Panc1 (cell line): ENCODE results near the gene FEZF2. TPM values are rescaled to one million over a fixed set of nuclear protein-coding genes. Genes with fewer than 3 reads are reported as not detected.

Source experiments
- ATAC-seq: fragments of 200-7000 bp; cut with Tn5 transposase; 2 replicates; pipeline ENCODE4 v1.9.1; 2020; ENCODE audit warnings: mild to moderate bottlenecking, moderate library complexity
- BruUV-seq: library from RNA; stranded (reverse); fragments of 400-500 nt; replicated peaks from 2 replicates; lab custom pipeline; 2021; lab: Mats Ljungman, UMichigan
- CTCF ChIA-PET: fragments of 300-600 bp; sonication (Branson Sonifier 250); formaldehyde crosslinking; loops from one replicate; lab custom pipeline; 2022; ENCODE audit warnings: antibody characterized with exemption; lab: Charles Lee
- POLR2A ChIA-PET: fragments of 300-600 bp; sonication (Branson Sonifier 250); formaldehyde crosslinking; loops from one replicate; lab custom pipeline; 2022; ENCODE audit warnings: antibody characterized with exemption; lab: Charles Lee
- DNase-seq: peaks from one replicate; pipeline ENCODE4 v3.0.0-alpha.2; 2010; ENCODE audit warnings: low read depth, low spot score
- H3K27ac ChIP-seq: 2 replicates; pipeline ENCODE4 v1.5.1; 2011; ENCODE audit warnings: mild to moderate bottlenecking, low read length, inconsistent platforms
- H3K27me3 ChIP-seq: fragments of 200-500 bp; sonication (Bioruptor generic); 2 replicates; pipeline ENCODE4 v1.6.0; 2014; ENCODE audit warnings: low read length, inconsistent platforms; ENCODE audit not compliant: control insufficient read depth, insufficient read depth
- H3K36me3 ChIP-seq: fragments of 200-500 bp; sonication (Bioruptor generic); 2 replicates; pipeline ENCODE4 v1.5.1; 2014; ENCODE audit warnings: inconsistent platforms, mild to moderate bottlenecking, low read length, moderate library complexity; ENCODE audit not compliant: control insufficient read depth, insufficient read depth
- H3K4me1 ChIP-seq: 2 replicates; pipeline ENCODE4 v1.5.1; 2011; ENCODE audit warnings: inconsistent platforms, mild to moderate bottlenecking, low read length, moderate library complexity; ENCODE audit not compliant: control insufficient read depth, insufficient read depth
- H3K4me3 ChIP-seq, 2 experiments: 2 replicates each; pipeline ENCODE4 v1.5.1; 2011 to 2012; ENCODE audit warnings: low read depth in 2 of 2, low read length in 2 of 2, mild to moderate bottlenecking in 2 of 2, inconsistent platforms in 1 of 2, moderate library complexity in 1 of 2
- H3K9me3 ChIP-seq: fragments of 200-500 bp; sonication (Bioruptor generic); 2 replicates; pipeline ENCODE4 v1.5.1; 2014; ENCODE audit warnings: low read depth, mild to moderate bottlenecking, inconsistent platforms, low read length, moderate library complexity; ENCODE audit not compliant: control insufficient read depth, insufficient read depth
- POLR2AphosphoS5 ChIP-seq: IDR thresholded peaks from 2 replicates; pipeline ENCODE4 v1.6.1; 2012; ENCODE audit warnings: mild to moderate bottlenecking, low read depth, low read length, moderate library complexity
- SIN3A ChIP-seq: IDR thresholded peaks from 2 replicates; pipeline ENCODE4 v1.6.1; 2012; ENCODE audit warnings: low read depth, mild to moderate bottlenecking, low read length, moderate library complexity, borderline replicate concordance; ENCODE audit not compliant: insufficient read depth
- TCF7L2 ChIP-seq: IDR thresholded peaks from 2 replicates; pipeline ENCODE4 v1.6.1; 2011; ENCODE audit warnings: mild to moderate bottlenecking, low read depth, low read length, inconsistent platforms
- in situ Hi-C: cut with HindIII; loops from 2 replicates; pipeline ENCODE4 v1.10.0; 2016; ENCODE audit warnings: low sequenced_read_pairs, low pct_unique_long_range_greater_than_20kb
- intact Hi-C: fragments of 100-400 bp; cut with micrococcal nuclease; formaldehyde crosslinking; loops from one replicate; pipeline ENCODE4 v1.10.0; 2022; ENCODE audit not compliant: unreplicated experiment
- total RNA-seq: library from RNA; stranded (reverse); gene quantifications from one replicate; pipeline ENCODE4 v1.2.1, GENCODE V29; 2021; ENCODE audit not compliant: unreplicated experiment
- TF ChIP-seq, protein P1 (sequence below), 2 experiments: IDR thresholded peaks; 2 replicates each; pipeline ENCODE4 v1.6.1; 2011 to 2012; ENCODE audit warnings: low read depth in 2 of 2, control low read depth in 1 of 2, low read length in 1 of 2, mild to moderate bottlenecking in 1 of 2, moderate library complexity in 1 of 2; ENCODE audit not compliant: insufficient read depth in 1 of 2
- TF ChIP-seq, protein P2 (sequence below): fragments of 450-650 bp; IDR thresholded peaks from 2 replicates; pipeline ENCODE4 v1.5.1; 2017; ENCODE audit warnings: mild to moderate bottlenecking

FEZF2 gene
- total RNA-seq, 1 experiment from 2014 or later: not detected

DNA sequence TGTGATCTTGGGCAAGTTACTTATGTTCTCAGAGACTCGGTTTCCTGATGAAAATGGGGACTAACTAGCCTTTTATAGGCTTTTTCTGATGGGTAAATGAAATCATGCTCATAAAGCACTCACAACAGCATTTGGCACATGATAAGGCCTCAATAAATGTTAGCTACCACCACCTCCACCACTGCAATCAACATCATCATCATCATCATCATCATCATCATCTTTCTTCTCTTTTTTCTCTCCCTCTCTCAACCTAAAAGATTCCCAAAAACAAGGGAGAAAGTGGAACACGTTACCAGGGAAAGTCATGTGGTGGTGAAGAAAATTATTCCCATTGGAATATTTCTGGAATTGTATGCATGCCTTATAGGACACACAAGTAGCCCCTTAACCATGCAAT lies 33.6 kb upstream of the FEZF2 start:
- ChIA-PET CTCF (no interaction called here), POLR2A (no interaction called here)
- no TSS peak for BruUV-seq
- DNase-seq (no peak), ATAC-seq (no peak)
- Histone ChIP-seq H3K27ac (no peak overlapping the region), H3K4me3 (no peak overlapping the region), H3K27me3 (no peaks in the 10 kb centered on the region; the same call in none of the 2 replicates), H3K9me3 (no peaks in the 10 kb centered on the region), H3K36me3 (no peaks in the 10 kb centered on the region), H3K4me1 (no peaks in the 10 kb centered on the region)
- TF ChIP-seq POLR2AphosphoS5 (no peak), TCF7L2 (no peak), SIN3A (no peak)
- TF ChIP-seq, protein P1, sequence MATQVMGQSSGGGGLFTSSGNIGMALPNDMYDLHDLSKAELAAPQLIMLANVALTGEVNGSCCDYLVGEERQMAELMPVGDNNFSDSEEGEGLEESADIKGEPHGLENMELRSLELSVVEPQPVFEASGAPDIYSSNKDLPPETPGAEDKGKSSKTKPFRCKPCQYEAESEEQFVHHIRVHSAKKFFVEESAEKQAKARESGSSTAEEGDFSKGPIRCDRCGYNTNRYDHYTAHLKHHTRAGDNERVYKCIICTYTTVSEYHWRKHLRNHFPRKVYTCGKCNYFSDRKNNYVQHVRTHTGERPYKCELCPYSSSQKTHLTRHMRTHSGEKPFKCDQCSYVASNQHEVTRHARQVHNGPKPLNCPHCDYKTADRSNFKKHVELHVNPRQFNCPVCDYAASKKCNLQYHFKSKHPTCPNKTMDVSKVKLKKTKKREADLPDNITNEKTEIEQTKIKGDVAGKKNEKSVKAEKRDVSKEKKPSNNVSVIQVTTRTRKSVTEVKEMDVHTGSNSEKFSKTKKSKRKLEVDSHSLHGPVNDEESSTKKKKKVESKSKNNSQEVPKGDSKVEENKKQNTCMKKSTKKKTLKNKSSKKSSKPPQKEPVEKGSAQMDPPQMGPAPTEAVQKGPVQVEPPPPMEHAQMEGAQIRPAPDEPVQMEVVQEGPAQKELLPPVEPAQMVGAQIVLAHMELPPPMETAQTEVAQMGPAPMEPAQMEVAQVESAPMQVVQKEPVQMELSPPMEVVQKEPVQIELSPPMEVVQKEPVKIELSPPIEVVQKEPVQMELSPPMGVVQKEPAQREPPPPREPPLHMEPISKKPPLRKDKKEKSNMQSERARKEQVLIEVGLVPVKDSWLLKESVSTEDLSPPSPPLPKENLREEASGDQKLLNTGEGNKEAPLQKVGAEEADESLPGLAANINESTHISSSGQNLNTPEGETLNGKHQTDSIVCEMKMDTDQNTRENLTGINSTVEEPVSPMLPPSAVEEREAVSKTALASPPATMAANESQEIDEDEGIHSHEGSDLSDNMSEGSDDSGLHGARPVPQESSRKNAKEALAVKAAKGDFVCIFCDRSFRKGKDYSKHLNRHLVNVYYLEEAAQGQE (IDR thresholded peaks at IDR 0.05; ENCODE audit: insufficient read depth in 1 of 2, low read depth in 2 of 2, low read length in 1 of 2): no peak
- TF ChIP-seq, protein P2, sequence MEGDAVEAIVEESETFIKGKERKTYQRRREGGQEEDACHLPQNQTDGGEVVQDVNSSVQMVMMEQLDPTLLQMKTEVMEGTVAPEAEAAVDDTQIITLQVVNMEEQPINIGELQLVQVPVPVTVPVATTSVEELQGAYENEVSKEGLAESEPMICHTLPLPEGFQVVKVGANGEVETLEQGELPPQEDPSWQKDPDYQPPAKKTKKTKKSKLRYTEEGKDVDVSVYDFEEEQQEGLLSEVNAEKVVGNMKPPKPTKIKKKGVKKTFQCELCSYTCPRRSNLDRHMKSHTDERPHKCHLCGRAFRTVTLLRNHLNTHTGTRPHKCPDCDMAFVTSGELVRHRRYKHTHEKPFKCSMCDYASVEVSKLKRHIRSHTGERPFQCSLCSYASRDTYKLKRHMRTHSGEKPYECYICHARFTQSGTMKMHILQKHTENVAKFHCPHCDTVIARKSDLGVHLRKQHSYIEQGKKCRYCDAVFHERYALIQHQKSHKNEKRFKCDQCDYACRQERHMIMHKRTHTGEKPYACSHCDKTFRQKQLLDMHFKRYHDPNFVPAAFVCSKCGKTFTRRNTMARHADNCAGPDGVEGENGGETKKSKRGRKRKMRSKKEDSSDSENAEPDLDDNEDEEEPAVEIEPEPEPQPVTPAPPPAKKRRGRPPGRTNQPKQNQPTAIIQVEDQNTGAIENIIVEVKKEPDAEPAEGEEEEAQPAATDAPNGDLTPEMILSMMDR: no peak
- intact Hi-C loops (no loop called here), in situ Hi-C loops (no loop called here)

- CTCF ChIA-PET: no interaction called here
- Histone ChIP-seq H3K27me3 (no peaks in the 10 kb centered on the region; the same call in none of the 2 replicates), H3K9me3 (no peaks in the 10 kb centered on the region), H3K27ac (no peak overlapping the region), H3K36me3 (no peaks in the 10 kb centered on the region), H3K4me1 (no peaks in the 10 kb centered on the region), H3K4me3 (no peak overlapping the region)
- no TSS peak for BruUV-seq
- DNase-seq (no peak), ATAC-seq (no peak)
- in situ Hi-C loops (no loop called here), intact Hi-C loops (no loop called here)
- POLR2A ChIA-PET: no interaction called here
- TF ChIP-seq TCF7L2: no peak
- TF ChIP-seq POLR2AphosphoS5: no peak
- TF ChIP-seq SIN3A: no peak
- TF ChIP-seq, protein P1 (IDR thresholded peaks at IDR 0.05; ENCODE audit: insufficient read depth in 1 of 2, low read depth in 2 of 2, low read length in 1 of 2): no peak
- TF ChIP-seq, protein P2: no peak
These were observed 32.2 kb upstream of the FEZF2 start for GRCh38 chr3:62405566-62405965.
